Activated naive CD8-positive, alpha-beta T cell treated with anti-CD3 and anti-CD28 coated beads for 36 hours (primary cell): ENCODE results near the gene RC3H2. TPM values are rescaled to one million over a fixed set of nuclear protein-coding genes. Genes with fewer than 3 reads are reported as not detected.
"Not testable (repeated sequence)": the region's sequence is repeated elsewhere in the genome, so short reads cannot be mapped to it uniquely, and the experiment has no call there.

ENCODE experiments used
- DNase-seq: peaks from one replicate; pipeline ENCODE4 v3.0.0; 2021
- H3K27ac Mint-ChIP-seq: one replicate; pipeline ENCODE4 v1.8.0; 2022; ENCODE audit warnings: mild to moderate bottlenecking, moderate library complexity, mixed read lengths
- H3K27me3 Mint-ChIP-seq: one replicate; pipeline ENCODE4 v1.8.0; 2022; ENCODE audit warnings: mild to moderate bottlenecking, mixed read lengths
- H3K36me3 Mint-ChIP-seq: one replicate; pipeline ENCODE4 v1.8.0; 2021; ENCODE audit warnings: mild to moderate bottlenecking, mixed read lengths
- H3K4me1 Mint-ChIP-seq: one replicate; pipeline ENCODE4 v1.8.0; 2021; ENCODE audit warnings: mixed read lengths
- H3K4me3 Mint-ChIP-seq: one replicate; pipeline ENCODE4 v1.8.0; 2022; ENCODE audit warnings: mild to moderate bottlenecking, moderate library complexity, mixed read lengths
- H3K9me3 Mint-ChIP-seq: one replicate; pipeline ENCODE4 v1.8.0; 2022; ENCODE audit warnings: mixed read lengths
- total RNA-seq, 2 experiments: library from RNA; stranded (reverse); gene quantifications; one replicate each; pipeline ENCODE4 v1.2.3, GENCODE V29; 2021

The RC3H2 gene
- total RNA-seq, 2 experiments from 2014 or later: 26.4 to 28.0 TPM

DNA sequence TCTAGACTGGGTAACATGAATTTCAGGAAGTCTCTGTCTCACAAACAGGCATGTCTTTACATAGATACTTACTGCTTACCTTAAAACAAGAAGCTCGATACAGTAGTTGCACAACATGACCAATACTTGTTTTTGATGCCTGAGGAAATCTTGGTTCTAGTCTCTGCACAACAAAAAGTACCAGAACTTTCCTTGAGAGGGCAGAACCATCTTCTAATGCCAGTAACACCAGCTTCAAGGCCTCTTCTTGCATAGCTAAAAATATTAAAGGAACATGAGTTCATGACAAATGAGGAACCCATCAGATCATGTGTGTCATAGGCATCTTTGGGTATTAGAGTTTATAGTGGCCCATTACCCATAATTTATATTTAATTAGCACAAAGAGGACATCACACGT is 22.0 kb downstream of the RC3H2 start:
- H3K36me3 Mint-ChIP-seq: peaks cover 9% of the 10 kb centered on the region
- H3K27me3 Mint-ChIP-seq: no peaks in the 10 kb centered on the region
- H3K4me3 Mint-ChIP-seq: no peak overlapping the region
- H3K27ac Mint-ChIP-seq: peak overlapping the region; percentile 66
- H3K9me3 Mint-ChIP-seq: no peaks in the 10 kb centered on the region
- H3K4me1 Mint-ChIP-seq: peaks cover 11% of the 10 kb centered on the region
- DNase-seq: no peak

DNA sequence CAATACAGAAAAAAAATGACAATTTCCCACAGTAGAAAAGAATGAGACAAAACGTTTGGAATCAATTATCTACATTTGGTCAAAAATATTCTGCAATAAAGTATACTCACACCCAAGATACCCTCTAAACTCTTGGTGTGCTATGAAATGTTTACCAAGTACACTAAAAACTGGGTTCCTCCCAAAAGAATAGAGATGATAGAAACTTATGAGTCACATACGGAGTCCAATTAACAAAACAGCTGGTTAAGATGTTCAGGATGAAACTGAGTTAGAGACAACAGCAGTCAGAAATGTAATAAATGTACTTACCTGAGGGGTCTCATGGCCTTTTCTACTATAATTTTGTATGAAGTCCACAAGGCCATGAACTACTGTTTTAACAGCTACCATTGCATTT is 25.7 kb downstream of the RC3H2 start:
- no peak overlapping the region for H3K4me3 Mint-ChIP-seq
- H3K27ac Mint-ChIP-seq: no peak overlapping the region
- no peaks in the 10 kb centered on the region for H3K27me3 Mint-ChIP-seq
- no peaks in the 10 kb centered on the region for H3K9me3 Mint-ChIP-seq
- DNase-seq: no peak
- peaks cover 17% of the 10 kb centered on the region for H3K4me1 Mint-ChIP-seq
- peaks cover 22% of the 10 kb centered on the region for H3K36me3 Mint-ChIP-seq

DNA sequence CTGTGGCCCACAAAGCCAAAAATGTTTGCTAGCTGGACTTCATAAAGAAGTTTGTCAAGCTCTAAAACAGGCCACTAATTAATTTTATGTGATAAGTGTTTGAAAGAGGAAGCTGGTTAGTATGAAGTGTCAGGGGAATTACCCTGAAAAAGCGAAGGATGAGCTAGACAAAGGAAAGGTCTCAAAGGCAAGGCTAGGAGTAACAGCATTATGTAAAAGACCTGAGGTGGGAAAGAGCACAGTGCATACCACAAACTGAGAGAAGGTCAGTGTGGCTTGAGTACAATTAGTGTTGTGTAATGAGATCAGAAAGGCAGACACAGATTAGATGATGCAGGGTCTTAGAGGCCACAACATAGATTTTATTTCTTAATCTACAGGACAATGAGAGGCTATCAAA is 29.6 kb downstream of the RC3H2 start:
- H3K9me3 Mint-ChIP-seq: no peaks in the 10 kb centered on the region
- H3K4me3 Mint-ChIP-seq: no peak overlapping the region
- H3K36me3 Mint-ChIP-seq: peaks cover 28% of the 10 kb centered on the region
- no peak for DNase-seq
- H3K27ac Mint-ChIP-seq: peak overlapping the region; percentile 55
- no peaks in the 10 kb centered on the region for H3K27me3 Mint-ChIP-seq
- H3K4me1 Mint-ChIP-seq: peaks cover 8% of the 10 kb centered on the region

DNA sequence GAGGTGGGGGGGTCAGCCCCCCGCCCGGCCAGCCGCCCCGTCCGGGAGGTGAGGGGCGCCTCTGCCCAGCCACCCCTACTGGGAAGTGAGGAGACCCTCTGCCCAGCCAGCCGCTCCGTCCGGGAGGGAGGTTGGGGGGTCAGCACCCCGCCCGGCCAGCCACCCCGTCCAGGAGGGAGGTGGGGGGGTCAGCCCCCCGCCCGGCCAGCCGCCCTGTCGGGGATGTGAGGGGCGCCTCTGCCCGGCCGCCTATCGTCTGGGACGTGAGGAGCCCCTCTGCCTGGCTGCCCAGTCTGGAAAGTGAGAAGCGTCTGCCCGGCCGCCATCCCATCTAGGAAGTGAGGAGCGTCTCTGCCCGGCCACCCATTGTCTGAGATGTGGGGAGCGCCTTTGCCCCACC is 37.9 kb downstream of the RC3H2 start:
- not testable (repeated sequence) for H3K27me3 Mint-ChIP-seq, H3K4me3 Mint-ChIP-seq, H3K4me1 Mint-ChIP-seq, H3K9me3 Mint-ChIP-seq, H3K27ac Mint-ChIP-seq, DNase-seq
- peaks cover 24% of the 10 kb centered on the region for H3K36me3 Mint-ChIP-seq

DNA sequence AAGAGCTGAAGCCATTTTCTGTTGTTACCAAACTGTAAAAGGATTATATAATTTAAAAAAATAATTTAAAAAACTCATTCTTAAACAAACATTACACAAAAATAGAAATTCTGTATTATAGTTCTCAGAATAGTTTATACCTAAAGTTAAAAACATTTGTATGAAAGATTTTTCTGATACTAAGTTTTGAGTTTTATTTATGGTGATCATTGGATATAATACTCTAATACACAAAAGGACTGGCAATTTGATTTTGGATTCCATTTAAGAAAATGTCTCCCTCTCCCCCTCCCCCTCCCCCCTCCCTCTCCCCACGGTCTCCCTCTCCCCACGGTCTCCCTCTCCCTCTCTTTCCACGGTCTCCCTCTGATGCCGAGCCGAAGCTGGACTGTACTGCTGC is 39.1 kb downstream of the RC3H2 start:
- no peaks in the 10 kb centered on the region for H3K4me1 Mint-ChIP-seq
- H3K27ac Mint-ChIP-seq: no peak overlapping the region
- no peak overlapping the region for H3K4me3 Mint-ChIP-seq
- DNase-seq: no peak
- no peaks in the 10 kb centered on the region for H3K9me3 Mint-ChIP-seq
- H3K27me3 Mint-ChIP-seq: no peaks in the 10 kb centered on the region
- H3K36me3 Mint-ChIP-seq: peaks cover 22% of the 10 kb centered on the region

DNA sequence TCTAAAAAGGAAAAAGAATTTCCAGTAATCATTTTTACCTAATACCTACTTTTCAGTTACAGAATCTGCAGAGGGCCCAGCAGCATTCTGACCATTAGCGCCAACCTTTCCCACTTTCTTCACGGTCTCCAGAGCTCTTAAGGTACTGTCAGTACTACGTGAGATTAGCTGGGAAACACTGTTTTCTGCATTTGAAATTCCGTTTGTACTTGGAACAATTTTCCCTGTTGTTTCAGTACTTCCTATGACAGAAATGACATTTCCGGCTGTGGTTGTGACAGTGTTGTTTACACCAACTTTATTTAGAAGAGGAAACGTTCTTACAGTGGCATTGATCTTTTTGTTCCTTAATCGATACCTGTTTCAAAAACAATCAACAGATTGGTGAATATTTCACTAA is 39.9 kb downstream of the RC3H2 start:
- Mint-ChIP-seq H3K4me1 (no peaks in the 10 kb centered on the region), H3K36me3 (peaks cover 16% of the 10 kb centered on the region), H3K9me3 (no peaks in the 10 kb centered on the region), H3K27ac (no peak overlapping the region), H3K27me3 (no peaks in the 10 kb centered on the region), H3K4me3 (no peak overlapping the region)
- no peak for DNase-seq

DNA sequence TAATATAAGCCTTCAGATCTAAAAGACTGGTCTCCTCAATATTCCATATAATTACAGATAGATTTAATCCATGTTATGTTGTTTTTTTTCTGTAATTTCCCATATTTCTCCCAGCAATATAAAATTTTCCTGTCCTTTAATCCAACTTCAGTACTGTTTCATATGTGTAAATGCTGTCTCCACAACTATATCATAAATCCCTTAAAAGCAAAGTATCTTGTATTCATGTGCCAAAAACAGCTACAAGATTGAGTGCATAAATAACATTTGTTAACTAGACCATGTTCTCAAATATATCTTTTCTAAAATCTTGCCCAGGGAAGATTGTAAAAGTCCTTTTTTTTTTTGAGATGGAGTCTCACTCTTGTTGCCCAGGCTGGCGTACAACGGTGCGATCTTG is 41.8 kb downstream of the RC3H2 start:
- Mint-ChIP-seq H3K36me3 (peaks cover 26% of the 10 kb centered on the region), H3K4me1 (peaks cover 4% of the 10 kb centered on the region), H3K9me3 (no peaks in the 10 kb centered on the region), H3K27ac (no peak overlapping the region), H3K4me3 (no peak overlapping the region), H3K27me3 (no peaks in the 10 kb centered on the region)
- no peak for DNase-seq

DNA sequence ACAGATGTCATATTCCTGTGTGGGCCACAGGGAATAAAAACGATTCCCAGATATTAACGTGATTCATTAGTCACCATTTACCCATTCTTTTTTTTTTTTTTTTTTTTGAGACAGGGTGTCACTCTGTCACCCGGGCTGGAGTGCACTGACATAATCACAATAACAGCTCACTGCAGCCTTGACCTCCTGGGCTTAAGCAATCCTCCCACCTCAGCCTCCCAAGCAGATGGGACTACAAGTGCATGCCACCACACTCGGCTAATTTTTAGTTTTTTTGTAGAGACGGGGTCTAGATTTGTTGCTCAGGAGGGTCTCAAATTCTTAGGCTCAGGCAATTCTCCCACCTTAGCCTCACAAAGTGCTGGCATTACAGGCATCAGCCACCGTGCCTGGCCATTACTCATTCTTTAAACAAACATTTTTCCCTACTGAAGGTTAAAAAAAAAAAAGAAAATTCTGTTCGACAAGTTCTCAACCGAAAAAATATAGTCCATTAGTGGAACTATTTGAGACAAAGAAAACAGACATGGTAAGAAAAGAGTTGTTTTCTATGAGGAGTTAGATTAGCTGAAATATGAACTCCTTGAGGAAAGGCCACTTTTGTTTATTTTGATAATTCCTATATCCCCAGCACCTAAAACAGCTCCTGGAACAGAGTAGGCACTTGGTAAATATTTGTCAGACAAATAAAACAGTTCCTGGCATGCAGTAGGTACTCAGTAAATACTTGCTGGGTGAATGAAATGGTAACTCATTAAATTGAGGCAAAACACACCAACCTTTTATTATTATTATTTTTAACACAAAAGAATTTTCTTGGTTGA is 44.6 kb downstream of the RC3H2 start:
- DNase-seq: no peak
- no peaks in the 10 kb centered on the region for H3K27me3 Mint-ChIP-seq
- peaks cover 6% of the 10 kb centered on the region for H3K4me1 Mint-ChIP-seq
- no peak overlapping the region for H3K4me3 Mint-ChIP-seq
- peaks cover 23% of the 10 kb centered on the region for H3K36me3 Mint-ChIP-seq
- H3K27ac Mint-ChIP-seq: no peak overlapping the region
- H3K9me3 Mint-ChIP-seq: no peaks in the 10 kb centered on the region

DNA sequence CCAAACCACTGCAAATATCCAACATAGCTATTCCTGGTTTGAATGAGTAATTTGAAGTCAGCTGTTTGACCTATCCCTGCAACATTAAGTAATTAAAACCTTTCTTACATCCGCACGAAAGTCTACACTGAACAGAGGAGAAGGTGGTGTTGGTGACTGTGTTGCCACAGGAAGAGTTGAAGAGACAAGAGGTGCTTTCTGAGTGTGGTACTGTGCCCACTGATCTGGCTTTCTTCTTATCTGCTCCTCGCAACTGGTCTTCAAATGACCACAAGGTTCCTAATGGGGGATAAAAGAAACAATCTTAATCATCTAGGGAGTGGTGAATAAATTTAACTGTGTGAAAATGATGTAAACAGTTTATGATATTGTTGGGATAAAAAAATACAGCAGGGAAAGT is 47.3 kb downstream of the RC3H2 start:
- Mint-ChIP-seq H3K27ac (no peak overlapping the region), H3K36me3 (peaks cover 25% of the 10 kb centered on the region), H3K27me3 (no peaks in the 10 kb centered on the region), H3K9me3 (no peaks in the 10 kb centered on the region), H3K4me3 (no peak overlapping the region), H3K4me1 (peaks cover 6% of the 10 kb centered on the region)
- no peak for DNase-seq

DNA sequence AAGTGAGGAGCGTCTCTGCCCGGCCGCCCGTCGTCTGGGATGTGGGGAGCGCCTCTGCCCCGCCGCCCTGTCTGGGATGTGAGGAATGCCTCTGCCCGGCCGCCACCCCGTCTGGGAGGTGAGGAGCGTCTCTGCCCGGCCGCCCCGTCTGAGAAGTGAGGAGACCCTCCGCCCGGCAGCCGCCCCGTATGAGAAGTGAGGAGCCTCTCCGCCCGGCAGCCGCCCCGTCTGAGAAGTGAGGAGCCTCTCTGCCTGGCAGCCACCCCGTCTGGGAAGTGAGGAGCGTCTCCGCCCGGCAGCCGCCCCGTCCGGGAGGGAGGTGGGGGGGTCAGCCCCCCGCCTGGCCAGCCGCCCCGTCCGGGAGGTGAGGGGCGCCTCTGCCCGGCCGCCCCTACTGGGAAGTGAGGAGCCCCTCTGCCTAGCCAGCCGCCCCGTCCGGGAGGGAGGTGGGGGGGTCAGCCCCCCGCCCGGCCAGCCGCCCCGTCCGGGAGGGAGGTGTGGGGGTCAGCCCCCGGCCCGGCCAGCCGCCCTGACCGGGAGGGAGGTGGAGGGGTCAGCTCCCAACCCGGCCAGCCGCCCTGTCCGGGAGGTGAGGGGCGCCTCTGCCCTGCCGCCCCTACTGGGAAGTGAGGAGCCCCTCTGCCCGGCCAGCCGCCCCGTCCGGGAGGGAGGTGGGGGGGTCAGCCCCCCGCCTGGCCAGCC is 52.9 kb downstream of the RC3H2 start:
- H3K4me3 Mint-ChIP-seq, H3K27ac Mint-ChIP-seq, H3K27me3 Mint-ChIP-seq, DNase-seq, H3K9me3 Mint-ChIP-seq: not testable (repeated sequence)
- H3K4me1 Mint-ChIP-seq: peaks cover 15% of the 10 kb centered on the region
- H3K36me3 Mint-ChIP-seq: peaks cover 40% of the 10 kb centered on the region

DNA sequence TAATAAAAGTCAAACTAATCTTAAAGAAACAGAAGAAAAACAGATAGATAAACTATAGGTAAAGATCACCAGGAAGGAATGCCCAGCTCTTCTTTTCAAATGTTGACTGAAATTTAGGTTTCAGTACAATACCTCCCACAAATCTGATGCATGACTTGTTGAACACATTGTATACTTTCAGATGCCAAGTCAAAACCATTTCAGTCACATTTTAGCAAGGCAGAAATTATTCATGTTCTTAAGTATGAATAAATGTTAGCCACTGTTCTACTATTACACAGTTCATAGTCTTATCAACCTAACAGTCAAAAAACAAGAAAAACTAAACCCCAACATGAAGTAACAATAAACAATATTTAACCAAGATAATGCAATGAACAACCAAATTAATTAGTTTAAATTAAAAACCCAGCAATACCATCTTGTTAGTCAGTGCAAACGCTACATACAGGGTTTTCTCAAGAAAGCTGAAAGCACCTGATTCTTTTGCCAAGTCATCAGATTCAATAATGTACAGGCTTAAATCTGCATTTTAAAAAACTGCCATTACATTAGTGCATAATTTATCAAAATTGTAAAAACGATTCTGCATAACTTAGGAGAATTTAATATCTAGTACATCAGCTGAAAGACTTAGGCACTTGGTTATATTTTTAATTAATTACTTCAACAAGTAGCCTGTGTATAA is 56.8 kb downstream of the RC3H2 start:
- peaks cover 43% of the 10 kb centered on the region for H3K36me3 Mint-ChIP-seq
- peak overlapping the region; percentile 34 for H3K27ac Mint-ChIP-seq
- peaks cover 31% of the 10 kb centered on the region for H3K4me1 Mint-ChIP-seq
- peaks cover 2% of the 10 kb centered on the region for H3K9me3 Mint-ChIP-seq
- no peak for DNase-seq
- no peak overlapping the region for H3K4me3 Mint-ChIP-seq
- H3K27me3 Mint-ChIP-seq: no peaks in the 10 kb centered on the region

DNA sequence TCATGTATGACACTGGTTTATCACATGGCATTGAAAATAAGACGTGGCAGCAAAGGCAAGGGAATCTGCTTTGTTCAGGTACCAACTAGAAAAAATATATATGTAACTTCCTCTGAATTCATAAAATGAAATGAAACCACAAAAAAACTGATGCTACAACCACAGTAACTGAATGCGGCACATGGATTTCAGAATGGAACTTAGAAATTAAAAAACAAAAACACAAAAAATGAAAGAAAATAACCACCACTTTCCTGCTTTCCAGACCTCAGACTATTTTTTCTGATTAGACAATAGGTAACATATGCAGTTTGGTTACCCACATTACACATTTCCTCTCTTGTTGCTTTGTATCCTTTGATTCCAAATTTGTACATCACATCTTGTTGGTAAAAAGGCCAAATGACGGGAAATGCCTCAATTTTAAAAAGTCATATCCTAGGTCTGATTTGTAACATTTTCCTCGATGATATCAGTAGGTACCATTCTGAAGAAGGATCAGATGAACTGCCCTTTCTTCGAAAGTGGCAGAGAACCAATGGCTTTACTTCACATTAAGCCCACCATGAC is 58.7 kb downstream of the RC3H2 start:
- DNase-seq: no peak
- Mint-ChIP-seq H3K4me3 (peak overlapping the region; percentile 29), H3K27ac (peak overlapping the region; percentile 92)

DNA sequence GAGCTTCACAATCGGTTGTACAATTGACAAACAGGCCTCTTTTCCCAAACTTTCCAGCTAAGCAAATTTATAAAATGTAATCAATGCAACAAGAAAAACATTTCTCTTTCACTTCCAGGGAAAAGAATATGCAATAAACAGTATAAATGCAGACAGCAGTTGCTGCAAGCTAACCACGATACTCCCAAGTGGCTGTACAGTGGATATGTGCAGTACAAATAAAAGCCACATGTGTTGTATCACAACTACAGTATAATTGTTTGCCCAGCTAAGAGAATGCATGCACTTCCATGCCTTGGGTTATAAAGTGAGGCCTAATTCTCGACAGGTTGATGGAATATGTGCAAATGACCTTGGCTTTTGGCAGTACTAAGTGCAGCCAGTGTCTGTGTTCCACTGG is 60.0 kb downstream of the RC3H2 start:
- peaks cover 27% of the 10 kb centered on the region for H3K36me3 Mint-ChIP-seq
- no peaks in the 10 kb centered on the region for H3K27me3 Mint-ChIP-seq
- H3K27ac Mint-ChIP-seq: no peak overlapping the region
- no peak for DNase-seq
- H3K4me1 Mint-ChIP-seq: peaks cover 31% of the 10 kb centered on the region
- no peak overlapping the region for H3K4me3 Mint-ChIP-seq
- H3K9me3 Mint-ChIP-seq: peaks cover 2% of the 10 kb centered on the region

More for the DNA sequence above, 58.7 kb downstream of the RC3H2 start:
- H3K27me3 Mint-ChIP-seq: no peaks in the 10 kb centered on the region
- peaks cover 2% of the 10 kb centered on the region for H3K9me3 Mint-ChIP-seq
- peaks cover 39% of the 10 kb centered on the region for H3K36me3 Mint-ChIP-seq
- peaks cover 31% of the 10 kb centered on the region for H3K4me1 Mint-ChIP-seq

DNA sequence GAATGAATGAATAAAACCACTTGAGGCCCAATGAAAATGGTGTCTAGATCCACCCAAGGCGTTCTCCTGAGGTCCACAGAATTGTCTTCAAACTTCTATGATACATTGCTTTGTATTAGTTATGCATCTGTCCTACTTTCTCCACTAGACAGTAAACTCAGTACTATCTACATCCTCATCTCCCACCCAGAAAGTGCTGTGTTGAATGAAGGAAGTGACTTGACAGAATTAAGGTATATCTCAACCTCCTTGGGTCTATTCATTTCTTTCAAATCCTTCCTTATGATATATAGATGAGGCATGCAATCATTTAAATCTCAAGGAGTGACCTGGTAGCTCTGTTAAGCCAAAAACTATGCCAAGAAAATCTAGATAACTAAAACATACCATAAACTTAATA is 61.0 kb downstream of the RC3H2 start:
- H3K27me3 Mint-ChIP-seq: no peaks in the 10 kb centered on the region
- no peak for DNase-seq
- peaks cover 28% of the 10 kb centered on the region for H3K4me1 Mint-ChIP-seq
- H3K36me3 Mint-ChIP-seq: peaks cover 20% of the 10 kb centered on the region
- H3K27ac Mint-ChIP-seq: no peak overlapping the region
- H3K9me3 Mint-ChIP-seq: peaks cover 2% of the 10 kb centered on the region
- no peak overlapping the region for H3K4me3 Mint-ChIP-seq

DNA sequence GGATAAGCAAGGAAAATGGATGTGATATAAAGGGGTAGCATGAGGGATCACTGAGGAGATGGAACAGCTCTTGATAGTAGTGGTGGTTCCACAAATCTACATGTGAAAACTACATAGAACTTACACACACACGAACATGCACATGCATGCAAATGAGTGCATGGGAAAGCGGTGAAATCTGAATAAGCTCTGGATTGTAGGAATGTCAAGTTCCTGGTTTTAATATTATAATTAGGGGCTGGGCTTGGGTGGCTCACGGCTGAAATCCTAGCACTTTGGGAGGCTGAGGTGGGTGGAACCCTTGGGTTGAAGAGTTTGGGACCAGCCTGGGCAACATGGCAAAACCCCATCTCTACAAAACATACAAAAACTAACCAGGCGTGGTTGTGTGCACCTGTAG is 63.7 kb downstream of the RC3H2 start:
- no peak overlapping the region for H3K4me3 Mint-ChIP-seq
- H3K4me1 Mint-ChIP-seq: peaks cover 12% of the 10 kb centered on the region
- H3K27me3 Mint-ChIP-seq: no peaks in the 10 kb centered on the region
- H3K27ac Mint-ChIP-seq: no peak overlapping the region
- peaks cover 8% of the 10 kb centered on the region for H3K36me3 Mint-ChIP-seq
- DNase-seq: no peak
- H3K9me3 Mint-ChIP-seq: no peaks in the 10 kb centered on the region
